ENCODE data around the gene TEN1.
"Not testable (repeated sequence)": the region's sequence is repeated elsewhere in the genome, so short reads cannot be mapped to it uniquely, and the experiment has no call there.

The TEN1 gene

GRCh38 chr17:76032780-76033108, 53.7 kb downstream of the TEN1 start:
- no peak for DNase-seq

- no peak for DNase-seq
These were observed 54.1 kb downstream of the TEN1 start for GRCh38 chr17:76033139-76033538.

- no peak for DNase-seq
These were observed 55.6 kb downstream of the TEN1 start for GRCh38 chr17:76034428-76035350.

GRCh38 chr17:76036497-76037261, 57.6 kb downstream of the TEN1 start:
- no peak for DNase-seq

- DNase-seq: no peak
These were observed 59.0 kb downstream of the TEN1 start for GRCh38 chr17:76038050-76038449.

- DNase-seq: no peak
These were observed 60.1 kb downstream of the TEN1 start for GRCh38 chr17:76039121-76039520.

GRCh38 chr17:76040376-76040775, 61.3 kb downstream of the TEN1 start:
- DNase-seq: no peak

- DNase-seq: not testable (repeated sequence)
These were observed 63.8 kb downstream of the TEN1 start for GRCh38 chr17:76042868-76043267.

GRCh38 chr17:76044475-76045007, 65.5 kb downstream of the TEN1 start:
- DNase-seq: not testable (repeated sequence)

- DNase-seq: no peak
These were observed 67.0 kb downstream of the TEN1 start for GRCh38 chr17:76046064-76046463.

GRCh38 chr17:76048025-76048605, 69.1 kb downstream of the TEN1 start:
- no peak for DNase-seq

GRCh38 chr17:76048711-76049110, 69.7 kb downstream of the TEN1 start:
- DNase-seq: no peak

- no peak for DNase-seq
These were observed 70.2 kb downstream of the TEN1 start for GRCh38 chr17:76049239-76049638.

GRCh38 chr17:76049836-76050537, 70.9 kb downstream of the TEN1 start:
- no peak for DNase-seq
